ENCODE data around the gene MAEA. TPM values are rescaled to one million over a fixed set of nuclear protein-coding genes. Genes with fewer than 3 reads are reported as not detected.

MAEA gene
- 10 to 100 TPM; 76.9 to 93.6 TPM for total RNA-seq

GRCh38 chr4:1289207-1290164, at the start of gene MAEA:
MAEA (plus strand) TSS chr4:1289891; CDS start chr4:1289914, 23 bp downstream.

GRCh38 chr4:1248245-1249147, 41.2 kb upstream of the MAEA start, which contains the start of gene CTBP1:
CTBP1 (minus strand) TSS chr4:1249130; CDS start chr4:1241331, 7,799 bp downstream.

GRCh38 chr4:1346781-1347409, 57.2 kb downstream of the MAEA start, which contains the start of gene UVSSA:
UVSSA (plus strand) TSS chr4:1347208; CDS start chr4:1348092, 884 bp downstream.

Other genes with a start within 250 kb of the MAEA start
- gene RNF212, start 176.3 kb upstream of the MAEA start, total RNA-seq = under 1 TPM in 1 of 2 donors, not detected in 1; 0.34 TPM
- 10 to 100 TPM; 20.0 to 42.0 TPM for gene SPON2, start 117.3 kb upstream of the MAEA start, total RNA-seq
- gene CTBP1, start 40.8 kb upstream of the MAEA start, total RNA-seq = 100 to 1,000 TPM; 200 to 215 TPM
- gene UVSSA, start 57.3 kb downstream of the MAEA start, total RNA-seq = 10 to 100 TPM in 1 of 2 donors, 1 to 10 TPM in 1; 9.7 to 19.3 TPM
- not detected for gene NKX1-1, start 116.6 kb downstream of the MAEA start, total RNA-seq